WTC11 (cell line): ENCODE results near the gene SMIM44. TPM values are rescaled to one million over a fixed set of nuclear protein-coding genes. Genes with fewer than 3 reads are reported as not detected.
A peak's percentile ranks its signal among the peaks of the same experiment; 100 is the strongest.

Experiments
- ATAC-seq: fragments of 200-7000 bp; cut with Tn5 transposase; 2 replicates; pipeline ENCODE4 v1.10.0; 2021; ENCODE audit warnings: mild to moderate bottlenecking, moderate library complexity
- CTCF ChIA-PET: fragments of 300-600 bp; sonication (Branson Sonifier 250); formaldehyde crosslinking; loops from one replicate; lab custom pipeline; 2021; ENCODE audit warnings: antibody characterized with exemption; lab: Charles Lee
- POLR2A ChIA-PET: fragments of 350-600 bp; sonication (Branson Sonifier 250); formaldehyde crosslinking; loops from one replicate; lab custom pipeline; 2021; ENCODE audit warnings: antibody characterized with exemption; lab: Charles Lee
- DNase-seq: peaks from one replicate; pipeline ENCODE4 v3.0.0; 2021; ENCODE audit warnings: low spot score
- H3K27ac Mint-ChIP-seq: 2 replicates; pipeline ENCODE4 v1.8.0; 2021; ENCODE audit warnings: mixed read lengths
- H3K27me3 Mint-ChIP-seq: 2 replicates; pipeline ENCODE4 v1.8.0; 2021; ENCODE audit warnings: low read depth, mild to moderate bottlenecking, moderate library complexity, mixed read lengths
- H3K36me3 Mint-ChIP-seq: 2 replicates; pipeline ENCODE4 v1.8.0; 2021; ENCODE audit warnings: mixed read lengths
- H3K4me1 Mint-ChIP-seq: 2 replicates; pipeline ENCODE4 v1.8.0; 2022; ENCODE audit warnings: mixed read lengths
- H3K4me3 Mint-ChIP-seq: 2 replicates; pipeline ENCODE4 v1.8.0; 2021; ENCODE audit warnings: mild to moderate bottlenecking, moderate library complexity, mixed read lengths
- H3K9me3 Mint-ChIP-seq: 2 replicates; pipeline ENCODE4 v1.8.0; 2021; ENCODE audit warnings: mixed read lengths
- AR ChIP-seq: fragments of 250-450 bp; sonication (Bioruptor Pico); IDR thresholded peaks from 2 replicates; pipeline ENCODE4 v1.9.0; 2021; ENCODE audit warnings: mild to moderate bottlenecking
- CTCF ChIP-seq: fragments of 200-600 bp; IDR thresholded peaks from 2 replicates; pipeline ENCODE4 v1.8.0; 2022; ENCODE audit warnings: antibody characterized with exemption
- HMGA2 ChIP-seq: fragments of 250-450 bp; sonication (Bioruptor Pico); IDR thresholded peaks from 2 replicates; pipeline ENCODE4 v1.4.0; 2021; ENCODE audit warnings: mild to moderate bottlenecking, moderate library complexity
- MAX ChIP-seq: sonication (generic); formaldehyde crosslinking; IDR thresholded peaks from 2 replicates; pipeline ENCODE4 v1.8.0; 2022; ENCODE audit warnings: mild to moderate bottlenecking, missing genetic modification reagents
- NFYB ChIP-seq: sonication (generic); formaldehyde crosslinking; conservative IDR thresholded peaks from 2 replicates; pipeline ENCODE4 v1.8.0; 2022; ENCODE audit warnings: low read depth, missing genetic modification reagents
- PRRX2 ChIP-seq: fragments of 250-450 bp; sonication (Bioruptor Pico); IDR thresholded peaks from 2 replicates; pipeline ENCODE4 v1.8.0; 2021; ENCODE audit warnings: mild to moderate bottlenecking
- ZNF232 ChIP-seq: sonication (generic); formaldehyde crosslinking; IDR thresholded peaks from 2 replicates; pipeline ENCODE4 v1.8.0; 2022; ENCODE audit warnings: mild to moderate bottlenecking, missing genetic modification reagents
- ZNF532 ChIP-seq: fragments of 250-450 bp; sonication (Bioruptor Pico); IDR thresholded peaks from 2 replicates; pipeline ENCODE4 v1.9.0; 2021; ENCODE audit warnings: mild to moderate bottlenecking, borderline replicate concordance
- total RNA-seq: library from RNA; stranded (reverse); gene quantifications from 3 replicates; pipeline ENCODE4 v1.2.3, GENCODE V29; 2021

The SMIM44 gene
- total RNA-seq, 1 experiment from 2014 or later: not detected

GRCh38 chr19:3528080-3528479, 44.8 kb upstream of the SMIM44 start (continued):
- TF ChIP-seq ZNF532 (CRISPR knock-in tag) (no peak), ZNF232 (CRISPR knock-in tag) (no peak), AR (CRISPR knock-in tag) (no peak), NFYB (CRISPR knock-in tag) (no peak), MAX (no peak), HMGA2 (CRISPR knock-in tag) (no peak)

- no peaks in the 10 kb centered on the region for H3K9me3 Mint-ChIP-seq
- H3K4me1 Mint-ChIP-seq: no peaks in the 10 kb centered on the region
- H3K27me3 Mint-ChIP-seq: no peaks in the 10 kb centered on the region
- no peak for DNase-seq
- H3K4me3 Mint-ChIP-seq: no peak overlapping the region
- POLR2A ChIA-PET: no interaction called here
- CTCF ChIA-PET: interaction anchor here (0.5 to 2.3 kb wide), 19 partner anchors 11 to 1388 kb away, joined by 3 to 31 read pairs (median 4); partner anchors contain the start of gene TEKTIP1
- H3K27ac Mint-ChIP-seq: no peak overlapping the region
- no peak for ATAC-seq
- H3K36me3 Mint-ChIP-seq: peaks cover 13% of the 10 kb centered on the region
- no peak for TF ChIP-seq HMGA2 (CRISPR knock-in tag)
These were observed 44.1 kb upstream of the SMIM44 start for GRCh38 chr19:3527238-3527910.

- ATAC-seq (0 out of 2 replicates have a peak, but pooled peaks have one; percentile 35), DNase-seq (no peak)
- TF ChIP-seq PRRX2 (CRISPR knock-in tag): no peak
- peak; percentile 26; the same call in 1 of the 2 replicates for TF ChIP-seq CTCF
- H3K4me3 Mint-ChIP-seq: no peak overlapping the region
- ChIA-PET POLR2A (interaction anchor here (0.6 kb wide), 1 partner anchor 9 kb away, joined by 5 read pairs; no protein-coding TSS in a partner anchor), CTCF (interaction anchor here (0.5 to 2.3 kb wide), 20 partner anchors 10 to 1389 kb away, joined by 3 to 31 read pairs (median 4); partner anchors contain the start of gene TEKTIP1)
- no peaks in the 10 kb centered on the region for H3K27me3 Mint-ChIP-seq
- H3K36me3 Mint-ChIP-seq: peaks cover 12% of the 10 kb centered on the region
- no peak overlapping the region for H3K27ac Mint-ChIP-seq
- no peaks in the 10 kb centered on the region for H3K9me3 Mint-ChIP-seq
- H3K4me1 Mint-ChIP-seq: no peaks in the 10 kb centered on the region
These were observed 43.4 kb upstream of the SMIM44 start for GRCh38 chr19:3526507-3527237.
